Measurements from ENCODE around the gene ANO5.

Gene ANO5, protein sequence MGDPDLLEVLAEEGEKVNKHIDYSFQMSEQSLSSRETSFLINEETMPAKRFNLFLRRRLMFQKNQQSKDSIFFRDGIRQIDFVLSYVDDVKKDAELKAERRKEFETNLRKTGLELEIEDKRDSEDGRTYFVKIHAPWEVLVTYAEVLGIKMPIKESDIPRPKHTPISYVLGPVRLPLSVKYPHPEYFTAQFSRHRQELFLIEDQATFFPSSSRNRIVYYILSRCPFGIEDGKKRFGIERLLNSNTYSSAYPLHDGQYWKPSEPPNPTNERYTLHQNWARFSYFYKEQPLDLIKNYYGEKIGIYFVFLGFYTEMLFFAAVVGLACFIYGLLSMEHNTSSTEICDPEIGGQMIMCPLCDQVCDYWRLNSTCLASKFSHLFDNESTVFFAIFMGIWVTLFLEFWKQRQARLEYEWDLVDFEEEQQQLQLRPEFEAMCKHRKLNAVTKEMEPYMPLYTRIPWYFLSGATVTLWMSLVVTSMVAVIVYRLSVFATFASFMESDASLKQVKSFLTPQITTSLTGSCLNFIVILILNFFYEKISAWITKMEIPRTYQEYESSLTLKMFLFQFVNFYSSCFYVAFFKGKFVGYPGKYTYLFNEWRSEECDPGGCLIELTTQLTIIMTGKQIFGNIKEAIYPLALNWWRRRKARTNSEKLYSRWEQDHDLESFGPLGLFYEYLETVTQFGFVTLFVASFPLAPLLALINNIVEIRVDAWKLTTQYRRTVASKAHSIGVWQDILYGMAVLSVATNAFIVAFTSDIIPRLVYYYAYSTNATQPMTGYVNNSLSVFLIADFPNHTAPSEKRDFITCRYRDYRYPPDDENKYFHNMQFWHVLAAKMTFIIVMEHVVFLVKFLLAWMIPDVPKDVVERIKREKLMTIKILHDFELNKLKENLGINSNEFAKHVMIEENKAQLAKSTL

GRCh38 chr11:22192642-22193347 is at the start of gene ANO5:
Gene ANO5 (plus strand): TSS chr11:22193085. CDS start chr11:22193493, 408 bp downstream.
- DNase-seq (ENCODE audit: low read depth) = no peak

DNA sequence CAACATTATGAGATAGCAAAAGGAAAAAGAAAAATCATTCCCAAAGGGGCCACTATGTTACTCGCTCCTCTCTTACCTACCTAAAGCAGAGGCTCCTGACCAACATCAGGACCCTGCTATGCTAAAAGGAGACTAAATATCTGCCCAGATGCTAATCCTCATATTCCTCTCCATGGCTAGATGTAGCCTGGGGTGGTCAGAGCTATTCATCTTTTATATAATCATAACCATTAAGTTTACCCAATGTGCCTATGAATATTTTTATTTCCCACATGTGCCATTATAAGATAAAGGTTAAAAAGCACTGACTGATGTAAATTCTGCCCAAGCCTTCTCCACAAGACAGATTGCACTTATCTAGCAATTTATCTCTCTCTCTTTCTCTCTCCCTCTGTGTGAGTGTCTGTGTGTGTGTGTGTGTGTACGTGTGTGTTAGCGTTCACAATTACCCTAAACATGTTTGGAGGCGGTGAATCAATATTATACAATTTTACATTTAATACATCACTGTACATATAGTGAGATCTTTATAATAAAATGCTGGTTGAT is 41.2 kb upstream of the ANO5 start:
- DNase-seq (ENCODE audit: low read depth) = no peak

DNA sequence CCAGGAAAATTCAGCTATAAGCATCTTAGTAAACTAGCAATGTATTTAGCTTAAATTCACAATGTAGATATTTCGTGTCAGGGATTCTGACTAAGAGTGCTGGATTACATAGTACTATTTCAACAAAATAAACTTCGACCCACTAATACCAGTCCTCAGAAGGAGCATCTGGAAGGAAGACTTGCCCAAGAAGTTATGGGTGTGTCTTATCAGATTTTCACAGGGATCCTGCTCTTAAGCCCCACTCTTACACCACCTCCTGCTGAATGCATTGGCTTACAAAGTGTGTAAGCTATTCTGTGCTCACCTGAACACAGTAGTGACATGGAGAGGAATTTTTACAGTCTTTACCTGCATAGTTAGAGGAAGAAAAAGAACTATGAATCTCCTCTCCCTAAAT is 35.4 kb upstream of the ANO5 start:
- no peak for DNase-seq (ENCODE audit: low read depth)

GRCh38 chr11:22161489-22161888 is 31.4 kb upstream of the ANO5 start:
- DNase-seq (ENCODE audit: low read depth) = no peak

DNA sequence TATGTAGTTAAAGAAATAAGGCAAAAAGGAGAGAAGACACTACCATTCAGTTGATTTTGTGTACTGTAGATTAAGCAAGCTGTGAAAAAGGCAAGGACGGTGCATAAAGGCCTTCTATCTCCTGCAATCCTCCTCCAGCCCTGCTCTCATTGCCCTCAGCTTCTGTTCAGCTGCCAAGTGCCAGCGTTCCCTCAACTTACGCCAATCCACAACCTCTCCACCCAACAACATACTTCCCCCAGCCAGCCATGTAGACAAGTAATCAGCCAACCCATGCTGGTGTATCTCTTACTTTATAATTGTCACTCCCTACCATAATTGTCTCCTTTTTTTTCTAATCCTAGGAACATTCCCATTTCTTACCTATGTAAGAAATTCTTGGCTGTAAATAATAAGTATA is 30.1 kb upstream of the ANO5 start:
- no peak for DNase-seq (ENCODE audit: low read depth)

DNA sequence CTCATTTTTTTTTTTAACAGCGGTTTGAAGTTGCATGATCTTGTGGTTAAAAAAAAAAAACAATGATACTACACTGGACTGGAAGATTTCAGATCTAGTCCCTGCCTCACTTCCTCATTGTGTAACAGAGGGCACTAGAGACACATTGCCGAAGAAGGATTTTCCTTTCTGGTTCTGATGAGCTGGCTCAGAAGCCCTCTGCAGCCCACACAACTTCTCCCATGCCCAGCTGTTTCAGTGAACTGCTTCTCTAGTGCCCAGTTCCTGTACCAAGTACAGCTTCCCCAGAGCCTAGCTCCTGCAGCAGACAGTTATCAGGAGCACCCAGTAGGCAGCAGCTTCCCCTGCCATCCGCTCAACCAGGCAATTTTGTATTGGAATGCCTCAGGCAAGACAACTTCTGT is 29.5 kb upstream of the ANO5 start:
- DNase-seq (ENCODE audit: low read depth) = no peak

- no peak for DNase-seq (ENCODE audit: low read depth)
These were observed 27.8 kb upstream of the ANO5 start for GRCh38 chr11:22165087-22165486.

GRCh38 chr11:22165759-22166513 is 26.9 kb upstream of the ANO5 start:
- no peak for DNase-seq (ENCODE audit: low read depth)

GRCh38 chr11:22169833-22170232 is 23.1 kb upstream of the ANO5 start:
- no peak for DNase-seq (ENCODE audit: low read depth)

- no peak for DNase-seq (ENCODE audit: low read depth)
These were observed 19.4 kb upstream of the ANO5 start for GRCh38 chr11:22173532-22173931.

DNA sequence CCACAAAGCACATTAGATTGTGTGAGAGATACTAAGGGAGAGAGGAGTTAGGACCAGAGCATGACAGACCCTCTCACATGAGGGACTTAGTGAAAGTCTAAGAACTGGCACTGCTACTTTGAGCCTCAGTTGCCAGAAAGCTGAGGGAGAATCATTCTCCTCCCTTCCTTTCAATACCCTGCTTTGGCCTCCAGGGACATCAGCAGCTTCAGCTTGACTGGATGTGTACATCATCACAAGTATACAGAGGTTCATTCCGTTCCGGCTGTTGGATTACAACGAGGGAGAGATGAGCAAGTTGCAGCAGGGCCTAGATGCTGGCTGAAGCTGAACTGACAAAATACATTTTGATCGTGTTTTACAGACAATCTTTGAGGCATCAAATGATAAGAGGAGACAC is 15.7 kb upstream of the ANO5 start:
- no peak for DNase-seq (ENCODE audit: low read depth)

- DNase-seq (ENCODE audit: low read depth) = no peak
These were observed 13.3 kb upstream of the ANO5 start for GRCh38 chr11:22179626-22180025.

GRCh38 chr11:22180131-22180530 is 12.8 kb upstream of the ANO5 start:
- no peak for DNase-seq (ENCODE audit: low read depth)

- DNase-seq (ENCODE audit: low read depth) = no peak
These were observed 3.2 kb upstream of the ANO5 start for GRCh38 chr11:22189660-22190059.

GRCh38 chr11:22190827-22191463 is 1.9 kb upstream of the ANO5 start:
- no peak for DNase-seq (ENCODE audit: low read depth)

GRCh38 chr11:22192289-22192641 is 620 bp upstream of the ANO5 start:
- DNase-seq (ENCODE audit: low read depth) = no peak

GRCh38 chr11:22193348-22194051 is 615 bp downstream of the ANO5 start:
- DNase-seq (ENCODE audit: low read depth) = no peak

GRCh38 chr11:22194306-22194705 is 1.4 kb downstream of the ANO5 start:
- no peak for DNase-seq (ENCODE audit: low read depth)

GRCh38 chr11:22194907-22195306 is 2.0 kb downstream of the ANO5 start:
- DNase-seq (ENCODE audit: low read depth) = no peak
